Stomach (tissue), 9 donors: ENCODE results near the gene ITGB8. TPM values are rescaled to one million over a fixed set of nuclear protein-coding genes. Genes with fewer than 3 reads are reported as not detected.

Source experiments
- DNase-seq, 2 donors: peaks; one replicate each; pipeline versions ENCODE4 v3.0.0 to v3.0.0-alpha.2; 2013 to 2019
- H3K27ac ChIP-seq, 5 donors: fragments of 200-600 bp in 4 of 5; sonication (generic) in 4 of 5; one replicate each; pipeline ENCODE4 v1.5.1; 2013 to 2019; ENCODE audit warnings: mild to moderate bottlenecking in 1 of 5, moderate library complexity in 1 of 5
- H3K27me3 ChIP-seq, 3 donors: fragments of 200-600 bp; sonication (generic); one replicate each; pipeline ENCODE4 v1.5.1; 2017 to 2019; ENCODE audit warnings: mixed run types in 1 of 3
- H3K36me3 ChIP-seq, 4 donors: fragments of 200-600 bp; sonication (generic); 1 replicate in 3 of 4; 2 replicates in 1 of 4; pipeline ENCODE4 v1.5.1; 2016 to 2019
- H3K4me1 ChIP-seq, 4 donors: fragments of 200-600 bp; sonication (generic); one replicate each; pipeline ENCODE4 v1.5.1; 2016 to 2019
- H3K4me3 ChIP-seq, 4 donors: fragments of 200-600 bp; sonication (generic) in 3 of 4; one replicate each; pipeline ENCODE4 v1.5.1; 2016 to 2019; ENCODE audit warnings: mild to moderate bottlenecking in 1 of 4
- H3K9me3 ChIP-seq, 4 donors: fragments of 200-600 bp; sonication (generic); one replicate each; pipeline ENCODE4 v1.5.1; 2016 to 2019
- CTCF ChIP-seq, 7 experiments: fragments of 450-650 bp in 4 of 7; fragments of 200-600 bp in 3 of 7; sonication (generic) in 3 of 7; IDR thresholded peaks; one replicate each; pipeline ENCODE4 v1.5.1; 2016 to 2019; ENCODE audit warnings: antibody characterized with exemption in 7 of 7, control low read depth in 2 of 7, mild to moderate bottlenecking in 1 of 7
- EP300 ChIP-seq: sonication (generic); formaldehyde crosslinking; IDR thresholded peaks from one replicate; pipeline ENCODE4 v1.6.1; 2017; ENCODE audit warnings: antibody characterized with exemption
- POLR2A ChIP-seq, 4 donors: fragments of 450-650 bp; IDR thresholded peaks; one replicate each; pipeline ENCODE4 v1.6.1; 2016; ENCODE audit warnings: antibody characterized with exemption in 4 of 4, control low read depth in 2 of 4, mild to moderate bottlenecking in 1 of 4, moderate library complexity in 1 of 4
- POLR2AphosphoS5 ChIP-seq, 3 donors: sonication (generic); formaldehyde crosslinking; IDR thresholded peaks; one replicate each; pipeline ENCODE4 v1.6.1; 2016; ENCODE audit warnings: antibody characterized with exemption in 3 of 3
- WGBS, 5 donors: extraction: QIAGEN DNeasy Blood & Tissue Kit in 3 of 5; methylation state at CpG; one replicate each; pipeline versions ENCODE4 v1.1.5 to v1.1.7; 2013 to 2018; 5-methylcytosine and 5-hydroxymethylcytosine counted together
- intact Hi-C: fragments of 100-400 bp; cut with DNase I; formaldehyde crosslinking; loops from one replicate; pipeline ENCODE4 v1.15.1; 2023; ENCODE audit warnings: low total_unique reads
- polyA plus RNA-seq, 3 donors: library from polyadenylated mRNA; stranded (reverse); fragments of 200-250 nt; gene quantifications; one replicate each; pipeline ENCODE4 v1.2.3, GENCODE V29; 2013
- total RNA-seq, 5 donors: library from RNA; depleted of rRNA; stranded (reverse); fragments of >200 nt; gene quantifications; one replicate each; pipeline versions ENCODE4 v1.1.0 to v1.2.3, GENCODE V29; 2014 to 2016
- donor health status: healthy with polysubstance abuse.
- donor health status: Bipolar disorder and iron deficiency.
- donor health status: healthy.

ITGB8 gene
- total and polyA plus RNA-seq, 8 donors = 1.1 to 31.9 (median 6.5) TPM

GRCh38 chr7:20359341-20359963 is 28.8 kb downstream of the ITGB8 start:
- TF ChIP-seq POLR2A (IDR thresholded peaks at IDR 0.05) = no peak
- TF ChIP-seq EP300 = no peak
- no peak for TF ChIP-seq CTCF (IDR thresholded peaks at IDR 0.05)
- no peak for TF ChIP-seq POLR2AphosphoS5 (IDR thresholded peaks at IDR 0.05)
- 51 to 70% (median 65%) methylated on average over 1 of the region's 1 CpG for WGBS, 5 donors
- Histone ChIP-seq H3K4me3 (no peak overlapping the region), H3K36me3 (no peaks in the 10 kb centered on the region), H3K4me1 (peaks cover 0 to 13% (median 7%) of the 10 kb centered on the region in 4 donors), H3K27ac (no peak overlapping the region), H3K9me3 (no peaks in the 10 kb centered on the region), H3K27me3 (no peaks in the 10 kb centered on the region)
- intact Hi-C loops = no loop called here
- peak in 1 of 2 donors; percentile 20 for DNase-seq

- WGBS, 5 donors = 78 to 86% (median 82%) methylated on average over 2 of the region's 2 CpGs
- H3K9me3 ChIP-seq = no peaks in the 10 kb centered on the region
- DNase-seq = no peak
- TF ChIP-seq CTCF (IDR thresholded peaks at IDR 0.05) (no peak), POLR2A (IDR thresholded peaks at IDR 0.05) (no peak), POLR2AphosphoS5 (IDR thresholded peaks at IDR 0.05) (no peak), EP300 (no peak)
- H3K27me3 ChIP-seq = no peaks in the 10 kb centered on the region
- peaks cover 0 to 15% (median 2%) of the 10 kb centered on the region in 4 donors for H3K4me1 ChIP-seq
- H3K36me3 ChIP-seq = peaks cover 1 to 12% (median 6%) of the 10 kb centered on the region in 4 donors
- intact Hi-C loops = no loop called here
- H3K4me3 ChIP-seq = no peak overlapping the region
- H3K27ac ChIP-seq = no peak overlapping the region
These were observed 32.0 kb downstream of the ITGB8 start for GRCh38 chr7:20362574-20363253.

- DNase-seq = no peak
- WGBS, 5 donors = 70 to 89% (median 87%) methylated on average over 4 of the region's 4 CpGs
- Histone ChIP-seq H3K27ac (peak overlapping the region in 1 of 5 donors; percentile 15), H3K27me3 (no peaks in the 10 kb centered on the region), H3K4me1 (peaks cover 0 to 10% (median 0%) of the 10 kb centered on the region in 4 donors), H3K4me3 (no peak overlapping the region), H3K36me3 (peaks cover 3 to 21% (median 14%) of the 10 kb centered on the region in 4 donors), H3K9me3 (no peaks in the 10 kb centered on the region)
- intact Hi-C loops = no loop called here
- TF ChIP-seq CTCF (IDR thresholded peaks at IDR 0.05) (no peak), POLR2A (IDR thresholded peaks at IDR 0.05) (no peak), EP300 (no peak), POLR2AphosphoS5 (IDR thresholded peaks at IDR 0.05) (no peak)
These were observed 34.0 kb downstream of the ITGB8 start for GRCh38 chr7:20364571-20365196.

GRCh38 chr7:20365486-20365885 is 34.8 kb downstream of the ITGB8 start:
- intact Hi-C loops = no loop called here
- no peaks in the 10 kb centered on the region for H3K27me3 ChIP-seq
- peak in 1 of 2 donors; percentile 36 for DNase-seq
- H3K27ac ChIP-seq = no peak overlapping the region
- no peak overlapping the region for H3K4me3 ChIP-seq
- H3K4me1 ChIP-seq = peaks cover 0 to 7% (median 0%) of the 10 kb centered on the region in 4 donors
- peaks cover 3 to 21% (median 14%) of the 10 kb centered on the region in 4 donors for H3K36me3 ChIP-seq
- TF ChIP-seq EP300 (no peak), POLR2A (IDR thresholded peaks at IDR 0.05) (no peak), CTCF (IDR thresholded peaks at IDR 0.05) (no peak), POLR2AphosphoS5 (IDR thresholded peaks at IDR 0.05) (no peak)
- no peaks in the 10 kb centered on the region for H3K9me3 ChIP-seq
- 56 to 85% (median 78%) methylated on average over 4 of the region's 4 CpGs for WGBS, 5 donors
